A673 (cell line): Measurements from ENCODE around the gene PKM.

Experiments used
- EZH2 ChIP-seq: fragments of 200-600 bp; sonication (generic); IDR thresholded peaks from 2 replicates; pipeline ENCODE4 v1.6.1; 2017; ENCODE audit warnings: borderline replicate concordance, low read depth, mild to moderate bottlenecking, mixed read lengths, antibody characterized with exemption, low read length; ENCODE audit not compliant: poor library complexity, severe bottlenecking
- TF ChIP-seq, protein P1 (sequence below): fragments of 300-800, 200-600 bp; sonication (generic); conservative IDR thresholded peaks from 2 replicates; pipeline ENCODE4 v1.5.1; 2017; ENCODE audit warnings: low read depth, mild to moderate bottlenecking, antibody characterized with exemption, low read length, moderate library complexity, mixed read lengths

DNA sequence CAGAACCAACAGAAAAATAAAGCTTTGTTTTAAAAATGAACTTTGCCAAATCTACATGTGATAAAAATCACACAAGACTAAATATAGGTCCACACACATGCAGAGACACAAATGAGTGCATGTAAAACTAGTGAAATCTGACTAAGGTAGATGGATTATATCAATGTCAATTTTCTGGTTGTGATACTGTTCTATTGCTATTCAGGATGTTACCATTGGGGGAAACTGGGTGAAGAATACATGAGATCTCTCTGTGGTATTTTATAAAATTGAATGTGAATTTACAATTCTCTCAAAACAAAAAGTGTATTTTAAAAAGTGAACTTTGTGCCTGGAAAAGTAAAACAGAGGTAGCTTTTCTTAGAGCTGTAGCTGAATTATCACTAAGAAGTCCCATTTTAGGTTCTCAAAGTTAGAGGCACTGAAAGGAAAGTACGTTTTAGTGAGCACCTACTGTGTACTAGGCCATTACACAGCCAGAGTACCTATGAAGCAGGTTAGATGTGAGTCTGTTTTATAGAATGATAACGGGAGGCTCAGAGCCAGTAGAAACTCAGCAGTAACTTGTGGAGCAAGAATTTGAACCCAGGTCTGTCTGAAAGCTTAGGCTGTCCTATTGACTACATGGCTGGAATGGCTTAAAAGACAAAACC, 41.6 kb downstream of the PKM start:
- TF ChIP-seq, protein P1, sequence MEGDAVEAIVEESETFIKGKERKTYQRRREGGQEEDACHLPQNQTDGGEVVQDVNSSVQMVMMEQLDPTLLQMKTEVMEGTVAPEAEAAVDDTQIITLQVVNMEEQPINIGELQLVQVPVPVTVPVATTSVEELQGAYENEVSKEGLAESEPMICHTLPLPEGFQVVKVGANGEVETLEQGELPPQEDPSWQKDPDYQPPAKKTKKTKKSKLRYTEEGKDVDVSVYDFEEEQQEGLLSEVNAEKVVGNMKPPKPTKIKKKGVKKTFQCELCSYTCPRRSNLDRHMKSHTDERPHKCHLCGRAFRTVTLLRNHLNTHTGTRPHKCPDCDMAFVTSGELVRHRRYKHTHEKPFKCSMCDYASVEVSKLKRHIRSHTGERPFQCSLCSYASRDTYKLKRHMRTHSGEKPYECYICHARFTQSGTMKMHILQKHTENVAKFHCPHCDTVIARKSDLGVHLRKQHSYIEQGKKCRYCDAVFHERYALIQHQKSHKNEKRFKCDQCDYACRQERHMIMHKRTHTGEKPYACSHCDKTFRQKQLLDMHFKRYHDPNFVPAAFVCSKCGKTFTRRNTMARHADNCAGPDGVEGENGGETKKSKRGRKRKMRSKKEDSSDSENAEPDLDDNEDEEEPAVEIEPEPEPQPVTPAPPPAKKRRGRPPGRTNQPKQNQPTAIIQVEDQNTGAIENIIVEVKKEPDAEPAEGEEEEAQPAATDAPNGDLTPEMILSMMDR: no peak
- no peak for TF ChIP-seq EZH2
